ENCODE measurements around the gene F3.

The F3 gene

DNA sequence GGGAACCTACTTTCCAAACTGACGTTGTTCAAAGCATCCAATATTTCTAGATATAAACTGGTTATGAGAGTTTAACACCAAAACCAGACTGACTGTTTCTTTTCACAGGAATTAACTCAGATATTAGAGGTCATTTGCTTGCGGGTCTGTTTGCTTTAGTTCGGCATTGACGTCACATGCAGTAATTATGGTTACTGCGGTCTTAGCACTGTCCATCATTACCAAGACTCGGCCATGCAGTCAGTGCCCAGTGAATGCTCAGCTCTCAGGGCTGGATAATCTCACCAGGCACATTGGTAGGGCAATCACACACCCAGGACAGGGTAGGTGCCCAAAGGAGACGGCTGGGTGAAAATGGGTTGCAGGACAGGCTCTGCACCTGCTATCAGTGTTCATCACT, 9.9 kb upstream of the F3 start:
- H3K4me2 ChIP-seq (ENCODE audit: low read length) = no peak overlapping the region
- no peaks in the 10 kb centered on the region for H4K20me1 ChIP-seq (ENCODE audit: insufficient read depth, low read length)
- H3K36me3 ChIP-seq (replicated peaks; ENCODE audit: low read depth, low read length) = no peaks in the 10 kb centered on the region
- no peak overlapping the region for H3K27ac ChIP-seq (ENCODE audit: low read length)
- TF ChIP-seq CTCF (IDR thresholded peaks at IDR 0.05; ENCODE audit: low read depth, low read length) (no peak), EZH2phosphoT487 (IDR thresholded peaks at IDR 0.05; ENCODE audit: low read depth) (no peak)
- H3K9me3 ChIP-seq (ENCODE audit: insufficient read depth, low read length) = no peaks in the 10 kb centered on the region
- no peaks in the 10 kb centered on the region for H3K27me3 ChIP-seq (ENCODE audit: low read depth, low read length)
- no peak overlapping the region for H3K9ac ChIP-seq (ENCODE audit: low read length)
- no peak overlapping the region for H2AFZ ChIP-seq (ENCODE audit: low read depth, low read length)
- no peaks in the 10 kb centered on the region for H3K4me1 ChIP-seq (ENCODE audit: low read length)
- H3K79me2 ChIP-seq (ENCODE audit: low read length) = no peaks in the 10 kb centered on the region
- no peak overlapping the region for H3K4me3 ChIP-seq (ENCODE audit: low read length)

DNA sequence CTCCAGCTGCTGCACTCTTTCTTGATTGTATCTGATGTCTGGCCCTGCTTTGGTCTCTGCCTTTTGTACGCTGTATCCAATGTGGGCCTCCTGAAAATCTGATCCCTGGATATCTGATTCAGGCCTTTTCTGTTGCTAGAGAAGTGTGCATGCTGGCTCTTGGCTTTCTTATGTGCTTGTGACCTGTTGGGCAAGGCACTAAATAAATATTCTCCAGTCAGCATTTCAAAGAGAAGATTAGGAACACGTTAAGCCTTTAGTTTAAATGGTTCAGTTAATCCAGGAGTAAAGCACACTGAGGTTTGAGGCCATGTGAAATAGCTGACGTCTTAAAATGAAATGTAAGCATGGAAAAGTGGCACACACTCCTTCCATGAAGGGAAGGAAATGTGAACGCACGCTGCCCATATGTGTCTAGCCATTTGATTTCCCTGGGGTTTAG, 9.3 kb upstream of the F3 start:
- H3K4me1 ChIP-seq (ENCODE audit: low read length) = no peaks in the 10 kb centered on the region
- H3K36me3 ChIP-seq (replicated peaks; ENCODE audit: low read depth, low read length) = no peaks in the 10 kb centered on the region
- H2AFZ ChIP-seq (ENCODE audit: low read depth, low read length) = no peak overlapping the region
- no peak overlapping the region for H3K4me2 ChIP-seq (ENCODE audit: low read length)
- H3K27ac ChIP-seq (ENCODE audit: low read length) = no peak overlapping the region
- no peak overlapping the region for H3K4me3 ChIP-seq (ENCODE audit: low read length)
- H3K27me3 ChIP-seq (ENCODE audit: low read depth, low read length) = no peaks in the 10 kb centered on the region
- no peak overlapping the region for H3K9ac ChIP-seq (ENCODE audit: low read length)
- no peaks in the 10 kb centered on the region for H3K79me2 ChIP-seq (ENCODE audit: low read length)
- H3K9me3 ChIP-seq (ENCODE audit: insufficient read depth, low read length) = no peaks in the 10 kb centered on the region
- TF ChIP-seq CTCF (IDR thresholded peaks at IDR 0.05; ENCODE audit: low read depth, low read length) (no peak), EZH2phosphoT487 (IDR thresholded peaks at IDR 0.05; ENCODE audit: low read depth) (no peak)
- no peaks in the 10 kb centered on the region for H4K20me1 ChIP-seq (ENCODE audit: insufficient read depth, low read length)

- H3K4me3 ChIP-seq (ENCODE audit: low read length) = no peak overlapping the region
- no peak overlapping the region for H3K9ac ChIP-seq (ENCODE audit: low read length)
- TF ChIP-seq CTCF (IDR thresholded peaks at IDR 0.05; ENCODE audit: low read depth, low read length) (no peak), EZH2phosphoT487 (IDR thresholded peaks at IDR 0.05; ENCODE audit: low read depth) (no peak)
- H3K27ac ChIP-seq (ENCODE audit: low read length) = no peak overlapping the region
- no peak overlapping the region for H3K4me2 ChIP-seq (ENCODE audit: low read length)
- no peaks in the 10 kb centered on the region for H3K36me3 ChIP-seq (replicated peaks; ENCODE audit: low read depth, low read length)
- H3K4me1 ChIP-seq (ENCODE audit: low read length) = no peaks in the 10 kb centered on the region
- H3K9me3 ChIP-seq (ENCODE audit: insufficient read depth, low read length) = no peaks in the 10 kb centered on the region
- peaks cover under 1% of the 10 kb centered on the region; the same call in 1 of the 2 replicates for H3K27me3 ChIP-seq (ENCODE audit: low read depth, low read length)
- H4K20me1 ChIP-seq (ENCODE audit: insufficient read depth, low read length) = no peaks in the 10 kb centered on the region
- no peak overlapping the region for H2AFZ ChIP-seq (ENCODE audit: low read depth, low read length)
- H3K79me2 ChIP-seq (ENCODE audit: low read length) = no peaks in the 10 kb centered on the region
Measured at GRCh38 chr1:94550396-94550795, 8.8 kb upstream of the F3 start.

DNA sequence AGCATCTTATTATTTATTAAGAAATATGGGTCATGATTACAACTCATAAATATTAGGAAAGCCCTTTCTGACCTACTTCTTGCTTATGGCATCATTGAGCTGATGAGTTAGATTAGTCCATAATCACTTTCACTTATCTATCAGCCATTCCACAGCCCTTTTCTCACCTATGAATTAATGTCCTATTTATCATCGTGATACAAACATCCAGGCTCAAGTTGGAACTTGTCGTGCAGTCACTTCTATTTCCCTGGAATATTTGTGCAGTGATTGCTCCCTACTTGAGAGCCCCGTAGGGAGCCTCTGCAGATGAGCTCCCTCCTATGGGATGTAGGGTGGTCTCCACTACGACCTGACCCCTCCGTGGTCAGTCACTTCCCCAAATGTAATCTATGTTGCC, 8.1 kb upstream of the F3 start:
- H3K36me3 ChIP-seq (replicated peaks; ENCODE audit: low read depth, low read length) = no peaks in the 10 kb centered on the region
- TF ChIP-seq CTCF (IDR thresholded peaks at IDR 0.05; ENCODE audit: low read depth, low read length) (no peak), EZH2phosphoT487 (IDR thresholded peaks at IDR 0.05; ENCODE audit: low read depth) (no peak)
- H4K20me1 ChIP-seq (ENCODE audit: insufficient read depth, low read length) = no peaks in the 10 kb centered on the region
- H3K4me3 ChIP-seq (ENCODE audit: low read length) = no peak overlapping the region
- H3K79me2 ChIP-seq (ENCODE audit: low read length) = no peaks in the 10 kb centered on the region
- H3K4me1 ChIP-seq (ENCODE audit: low read length) = no peaks in the 10 kb centered on the region
- no peak overlapping the region for H3K9ac ChIP-seq (ENCODE audit: low read length)
- no peak overlapping the region for H3K27ac ChIP-seq (ENCODE audit: low read length)
- H2AFZ ChIP-seq (ENCODE audit: low read depth, low read length) = no peak overlapping the region
- peaks cover 7% of the 10 kb centered on the region for H3K27me3 ChIP-seq (ENCODE audit: low read depth, low read length)
- no peak overlapping the region for H3K4me2 ChIP-seq (ENCODE audit: low read length)
- no peaks in the 10 kb centered on the region for H3K9me3 ChIP-seq (ENCODE audit: insufficient read depth, low read length)

All from OCI-LY3 (cell line).